ENCODE measurements around the gene SULT4A1. TPM values are rescaled to one million over a fixed set of nuclear protein-coding genes. Genes with fewer than 3 reads are reported as not detected.
A peak's percentile ranks its signal among the peaks of the same experiment; 100 is the strongest.

The SULT4A1 gene
- total RNA-seq, 2 donors from 2014 or later: not detected

DNA sequence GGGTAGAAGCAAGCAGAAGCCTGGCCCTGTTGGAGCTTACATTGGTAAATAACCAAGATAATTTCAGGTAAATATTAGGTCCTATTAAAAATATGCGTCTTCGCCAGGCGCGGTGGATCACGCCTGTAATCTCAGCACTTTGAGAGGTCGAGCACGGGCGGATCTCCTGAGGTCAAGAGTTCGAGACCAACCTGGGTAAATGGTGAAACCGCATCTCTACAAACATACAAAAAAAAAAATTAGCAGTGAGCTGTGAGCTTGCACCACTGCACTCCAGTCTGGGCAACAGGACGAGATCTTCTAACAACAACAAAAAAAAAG lies 529 bp upstream of the SULT4A1 start:
- Mint-ChIP-seq H3K4me3 (peak overlapping the region; percentile 48), H3K27ac (no peak overlapping the region), H3K4me1 (ENCODE audit: low read depth in 2 of 2) (no peaks in the 10 kb centered on the region), H3K9me3 (no peaks in the 10 kb centered on the region), H3K36me3 (no peaks in the 10 kb centered on the region), H3K27me3 (peaks cover 32 to 46% of the 10 kb centered on the region in 2 donors)
- ATAC-seq: no peak
- no peak for DNase-seq (ENCODE audit: low spot score)

DNA sequence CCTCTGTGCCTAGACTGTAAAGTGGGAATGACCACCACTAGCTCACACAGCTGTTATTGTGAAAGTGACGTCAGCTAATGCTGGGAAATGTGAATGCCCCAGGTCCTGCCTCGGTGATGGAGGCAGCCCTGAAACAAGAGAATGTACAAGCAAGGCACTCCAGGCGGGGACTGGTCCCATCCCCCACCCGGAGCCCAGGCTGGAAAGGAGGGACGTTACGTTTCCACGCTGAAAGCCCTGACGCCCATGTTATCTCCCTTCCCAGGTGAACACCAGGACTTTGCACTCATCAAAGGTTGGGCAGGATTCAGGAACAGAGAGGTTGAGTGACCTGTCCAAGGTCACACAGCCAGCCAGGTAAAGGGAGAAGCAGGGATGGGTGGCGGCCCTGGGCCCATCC lies 784 bp downstream of the SULT4A1 start:
- no peak overlapping the region for H3K4me3 Mint-ChIP-seq
- H3K27me3 Mint-ChIP-seq: peaks cover 36 to 57% of the 10 kb centered on the region in 2 donors
- no peaks in the 10 kb centered on the region for H3K4me1 Mint-ChIP-seq (ENCODE audit: low read depth in 2 of 2)
- H3K9me3 Mint-ChIP-seq: peaks cover 4% of the 10 kb centered on the region
- peaks cover 7% of the 10 kb centered on the region for H3K36me3 Mint-ChIP-seq
- ATAC-seq: no peak
- no peak for DNase-seq (ENCODE audit: low spot score)
- no peak overlapping the region for H3K27ac Mint-ChIP-seq

DNA sequence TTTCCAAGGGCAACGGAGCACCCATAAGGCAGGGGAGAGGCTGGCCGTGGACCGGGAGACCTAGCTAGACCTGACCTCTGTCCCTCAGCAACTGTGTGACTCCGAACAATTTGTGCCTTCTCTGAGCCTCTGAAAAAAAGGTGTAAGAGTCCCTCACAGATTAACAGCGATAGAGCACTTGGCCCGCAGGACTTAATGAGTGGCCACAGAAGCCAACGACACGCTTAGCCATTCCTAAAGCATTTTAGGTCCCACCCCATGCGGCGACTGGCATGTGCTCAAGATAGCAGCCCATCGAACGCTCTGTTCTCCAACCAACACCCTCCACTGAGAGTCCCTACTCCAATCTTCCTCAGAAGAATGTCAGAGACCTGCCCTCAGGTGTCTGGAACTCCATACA lies 1.5 kb downstream of the SULT4A1 start:
- Mint-ChIP-seq H3K27ac (no peak overlapping the region), H3K9me3 (peaks cover 4% of the 10 kb centered on the region), H3K4me3 (no peak overlapping the region), H3K4me1 (ENCODE audit: low read depth in 2 of 2) (no peaks in the 10 kb centered on the region), H3K36me3 (peaks cover 7% of the 10 kb centered on the region), H3K27me3 (peaks cover 36 to 54% of the 10 kb centered on the region in 2 donors)
- DNase-seq (ENCODE audit: low spot score) (no peak), ATAC-seq (no peak)

DNA sequence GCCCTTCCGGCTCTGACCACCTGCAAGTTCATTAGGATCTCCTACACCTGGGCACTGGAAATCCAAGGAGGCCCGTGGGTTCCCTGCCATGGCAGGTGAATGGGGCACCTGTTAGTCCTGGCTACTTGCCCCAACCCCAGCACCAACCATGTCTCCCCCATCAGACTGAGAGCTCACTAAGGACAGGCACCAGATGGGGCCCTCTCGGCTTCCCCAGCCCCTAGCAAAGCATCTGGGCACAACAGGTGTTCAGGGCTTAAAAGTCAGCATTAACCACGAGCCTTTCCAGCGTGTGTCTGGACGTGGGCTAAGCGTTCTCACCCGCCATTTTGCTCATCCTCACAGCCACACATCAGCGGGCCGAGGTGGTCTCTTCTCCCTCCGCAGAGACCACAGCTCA lies 2.2 kb downstream of the SULT4A1 start:
- H3K36me3 Mint-ChIP-seq: peaks cover 7% of the 10 kb centered on the region
- ATAC-seq: no peak
- DNase-seq (ENCODE audit: low spot score): no peak
- H3K27me3 Mint-ChIP-seq: peaks cover 36 to 52% of the 10 kb centered on the region in 2 donors
- H3K27ac Mint-ChIP-seq: no peak overlapping the region
- no peaks in the 10 kb centered on the region for H3K4me1 Mint-ChIP-seq (ENCODE audit: low read depth in 2 of 2)
- H3K9me3 Mint-ChIP-seq: peaks cover 4% of the 10 kb centered on the region
- no peak overlapping the region for H3K4me3 Mint-ChIP-seq

DNA sequence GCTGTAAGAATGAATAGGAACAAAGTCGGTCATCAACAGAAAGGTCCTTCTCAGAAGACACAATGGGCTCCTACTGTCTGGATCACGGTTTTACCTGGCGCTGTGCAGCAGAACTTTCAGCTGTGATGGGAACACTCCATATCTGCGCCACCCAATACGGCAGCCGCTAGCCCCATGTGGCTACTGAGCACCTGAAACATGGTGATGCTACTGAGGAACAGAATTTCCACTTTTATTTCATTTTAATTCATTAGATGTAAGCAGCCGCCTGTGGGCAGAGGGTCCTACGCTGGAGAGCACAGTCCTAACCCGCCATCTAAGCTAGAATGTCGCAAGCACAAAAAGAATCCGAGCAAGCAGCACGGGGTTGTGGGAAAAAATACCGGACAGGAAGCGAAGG lies 2.7 kb downstream of the SULT4A1 start:
- Mint-ChIP-seq H3K27ac (no peak overlapping the region), H3K4me3 (no peak overlapping the region), H3K9me3 (peaks cover 4% of the 10 kb centered on the region), H3K27me3 (peaks cover 33 to 47% of the 10 kb centered on the region in 2 donors), H3K4me1 (ENCODE audit: low read depth in 2 of 2) (no peaks in the 10 kb centered on the region), H3K36me3 (peaks cover 7% of the 10 kb centered on the region)
- no peak for ATAC-seq
- no peak for DNase-seq (ENCODE audit: low spot score)

DNA sequence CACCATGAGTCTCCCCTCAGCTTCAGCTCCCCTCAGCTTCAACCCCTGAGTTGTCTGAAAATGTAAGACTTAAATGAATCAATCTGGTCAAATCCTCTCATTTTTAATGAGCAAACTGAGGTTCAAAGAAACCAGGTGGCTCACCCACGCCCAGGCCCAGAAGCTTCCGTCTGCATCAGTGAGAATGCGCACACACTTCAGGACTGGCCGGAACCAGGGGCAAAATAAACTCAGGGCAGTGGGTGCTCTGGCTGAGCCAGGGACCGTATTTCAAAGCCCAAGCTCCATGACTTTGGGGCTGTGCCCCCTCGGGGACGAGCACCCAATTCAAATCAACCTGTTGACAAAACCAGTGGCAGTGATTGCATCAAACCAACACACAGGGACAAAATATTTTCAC lies 3.1 kb downstream of the SULT4A1 start:
- H3K4me1 Mint-ChIP-seq (ENCODE audit: low read depth in 2 of 2): no peaks in the 10 kb centered on the region
- peaks cover 33 to 42% of the 10 kb centered on the region in 2 donors for H3K27me3 Mint-ChIP-seq
- peaks cover 4% of the 10 kb centered on the region for H3K9me3 Mint-ChIP-seq
- H3K4me3 Mint-ChIP-seq: no peak overlapping the region
- H3K36me3 Mint-ChIP-seq: peaks cover 7% of the 10 kb centered on the region
- DNase-seq (ENCODE audit: low spot score): no peak
- no peak for ATAC-seq
- H3K27ac Mint-ChIP-seq: no peak overlapping the region

DNA sequence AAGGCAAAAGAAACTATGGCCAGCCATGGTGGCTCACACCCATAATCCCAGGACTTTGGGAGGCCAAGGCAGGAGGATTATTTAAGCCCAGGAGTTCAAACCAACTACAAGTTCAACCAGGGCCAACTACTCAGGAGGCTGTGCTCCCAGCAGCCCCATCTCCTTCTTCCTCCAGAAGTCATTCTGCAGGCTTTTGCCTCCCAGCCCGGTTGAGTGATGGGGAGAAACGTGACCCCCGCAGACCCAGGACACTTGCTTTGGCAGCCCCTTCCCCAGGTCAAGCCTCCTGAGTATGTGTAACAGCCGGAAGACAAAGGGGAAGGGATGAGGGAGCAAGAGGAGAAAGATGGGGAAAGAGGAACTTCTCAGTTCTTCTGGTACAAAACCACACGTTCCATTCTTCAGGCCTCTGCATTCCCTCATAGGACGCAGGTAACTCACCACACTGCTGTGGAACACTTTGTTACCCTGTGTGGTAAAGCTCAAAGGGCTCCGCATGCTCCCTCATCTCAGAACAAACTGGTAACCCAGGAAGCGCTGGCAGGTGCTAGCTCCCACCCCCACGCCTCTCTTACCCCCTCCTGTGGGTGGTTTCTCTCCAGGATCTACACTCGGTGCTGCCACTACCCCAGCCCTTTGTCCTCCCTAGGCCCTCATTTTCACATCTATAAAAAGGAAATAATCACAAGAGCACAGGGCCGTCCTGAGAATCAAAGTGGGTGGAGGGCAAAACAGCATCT lies 4.0 kb downstream of the SULT4A1 start:
- no peak for ATAC-seq
- Mint-ChIP-seq H3K9me3 (peaks cover 4% of the 10 kb centered on the region), H3K36me3 (peaks cover 7% of the 10 kb centered on the region), H3K4me3 (no peak overlapping the region), H3K27me3 (peaks cover 27 to 35% of the 10 kb centered on the region in 2 donors), H3K27ac (no peak overlapping the region), H3K4me1 (ENCODE audit: low read depth in 2 of 2) (no peaks in the 10 kb centered on the region)
- DNase-seq (ENCODE audit: low spot score): no peak

DNA sequence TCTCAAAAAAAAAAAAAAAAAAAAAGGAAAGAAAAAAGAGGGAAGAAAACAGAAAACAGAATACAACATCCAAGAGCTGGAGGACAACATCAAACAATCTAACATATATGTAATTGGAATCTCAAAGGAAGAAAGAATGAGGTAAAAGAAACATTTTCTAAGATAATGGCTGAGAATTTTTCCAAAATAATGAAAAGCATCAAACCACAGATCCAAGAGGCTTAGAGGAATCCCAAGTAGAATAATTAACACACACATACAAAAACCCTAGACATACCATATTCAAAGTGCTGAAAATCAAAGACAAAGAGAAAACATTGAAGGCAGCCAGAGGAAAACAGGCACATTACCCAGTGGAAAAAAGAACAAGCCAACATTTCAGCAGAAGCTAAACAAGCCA lies 4.9 kb downstream of the SULT4A1 start:
- Mint-ChIP-seq H3K27ac (no peak overlapping the region), H3K9me3 (peaks cover 4% of the 10 kb centered on the region), H3K27me3 (peaks cover 26 to 36% of the 10 kb centered on the region in 2 donors), H3K4me3 (no peak overlapping the region), H3K4me1 (ENCODE audit: low read depth in 2 of 2) (peaks cover 0 to 5% of the 10 kb centered on the region in 2 donors), H3K36me3 (peaks cover 7% of the 10 kb centered on the region)
- no peak for ATAC-seq
- DNase-seq (ENCODE audit: low spot score): no peak

DNA sequence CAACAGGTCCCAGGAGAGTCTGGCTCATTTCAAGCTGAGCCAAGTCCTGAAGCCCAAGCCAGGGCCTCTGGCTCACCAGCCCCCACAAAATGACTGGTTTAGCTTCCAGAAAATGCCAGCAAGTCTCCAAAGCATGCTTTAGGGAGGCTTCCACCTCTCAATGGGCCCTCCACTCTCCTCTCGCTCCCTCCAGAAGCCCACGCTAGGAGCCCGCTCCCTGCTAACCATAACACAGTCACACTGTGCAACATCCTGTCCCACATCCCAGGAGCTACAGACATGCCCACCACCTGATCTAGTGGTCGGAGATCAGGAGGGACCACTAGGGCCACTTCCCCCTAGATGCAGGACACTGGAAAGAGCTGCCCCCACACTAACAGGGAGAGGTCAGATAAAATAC lies 6.9 kb downstream of the SULT4A1 start:
- ATAC-seq (no peak), DNase-seq (ENCODE audit: low spot score) (no peak)
- Mint-ChIP-seq H3K9me3 (peaks cover 4% of the 10 kb centered on the region), H3K4me1 (ENCODE audit: low read depth in 2 of 2) (peaks cover 0 to 5% of the 10 kb centered on the region in 2 donors), H3K27ac (no peak overlapping the region), H3K36me3 (peaks cover 7% of the 10 kb centered on the region), H3K27me3 (peaks cover 31 to 47% of the 10 kb centered on the region in 2 donors), H3K4me3 (no peak overlapping the region)

DNA sequence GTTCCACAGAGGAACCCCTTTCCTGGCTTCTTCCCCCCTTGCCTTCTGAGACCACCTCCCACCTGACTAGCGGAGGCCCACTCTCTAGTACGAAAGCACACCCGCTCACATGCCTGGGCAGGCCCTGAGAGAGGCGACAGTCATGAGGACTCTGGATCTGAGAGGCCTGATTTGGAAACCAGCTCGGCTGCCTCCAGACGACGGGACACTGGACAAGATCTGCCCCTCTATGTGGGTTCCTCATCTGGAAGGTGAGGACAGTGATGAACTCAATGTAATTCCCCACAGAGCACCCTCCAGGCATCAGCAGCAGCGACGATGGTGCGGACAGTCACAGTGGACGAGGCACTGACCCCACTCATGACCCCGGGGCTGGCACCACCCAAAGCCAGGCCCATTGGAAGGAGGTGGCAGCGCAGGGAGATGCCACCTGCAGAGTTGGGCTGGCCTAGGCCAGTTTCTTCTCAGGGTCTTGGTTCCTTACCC lies 7.5 kb downstream of the SULT4A1 start:
- no peak overlapping the region for H3K27ac Mint-ChIP-seq
- peaks cover 0 to 5% of the 10 kb centered on the region in 2 donors for H3K4me1 Mint-ChIP-seq (ENCODE audit: low read depth in 2 of 2)
- H3K27me3 Mint-ChIP-seq: peaks cover 33 to 52% of the 10 kb centered on the region in 2 donors

DNA sequence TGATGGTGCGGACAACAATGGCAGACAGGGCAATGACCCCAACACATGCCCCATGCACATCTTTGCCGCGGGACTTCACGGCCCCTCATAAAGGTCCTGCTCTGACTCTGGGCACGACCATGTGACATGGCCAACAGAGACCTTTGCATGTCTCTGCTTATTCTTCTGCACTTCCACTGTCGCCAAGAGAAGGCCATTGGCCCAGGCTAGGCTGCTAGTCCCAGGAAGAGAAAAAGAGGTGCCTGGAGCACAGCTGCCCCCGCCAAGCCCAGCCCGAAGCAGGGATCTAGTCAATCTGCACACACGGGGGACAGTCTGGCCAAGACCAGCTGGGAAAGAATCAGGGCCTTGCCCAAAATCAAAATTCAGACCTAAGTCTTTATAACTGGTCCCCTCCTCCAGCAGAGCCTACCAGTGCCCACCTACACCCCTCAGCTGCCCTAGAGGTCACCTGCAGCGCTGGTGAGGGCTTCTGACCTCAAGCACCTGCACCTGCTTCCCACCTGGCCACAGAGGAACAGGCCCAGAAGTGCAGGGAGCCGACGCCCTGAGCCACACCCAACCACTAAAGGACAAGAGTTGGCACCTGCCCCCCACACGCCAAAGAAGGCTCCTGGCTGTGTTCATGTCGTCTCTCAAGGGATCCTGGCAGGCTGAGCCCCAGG lies 8.1 kb downstream of the SULT4A1 start:
- H3K36me3 Mint-ChIP-seq: peaks cover 7% of the 10 kb centered on the region
- no peak overlapping the region for H3K4me3 Mint-ChIP-seq
- DNase-seq (ENCODE audit: low spot score): peak; percentile 44
- H3K4me1 Mint-ChIP-seq (ENCODE audit: low read depth in 2 of 2): peaks cover 0 to 5% of the 10 kb centered on the region in 2 donors
- H3K27ac Mint-ChIP-seq: no peak overlapping the region
- H3K27me3 Mint-ChIP-seq: peaks cover 31 to 49% of the 10 kb centered on the region in 2 donors
- peaks cover 4% of the 10 kb centered on the region for H3K9me3 Mint-ChIP-seq
- ATAC-seq: no peak

More for the DNA sequence above, 7.5 kb downstream of the SULT4A1 start:
- Mint-ChIP-seq H3K9me3 (peaks cover 4% of the 10 kb centered on the region), H3K4me3 (no peak overlapping the region), H3K36me3 (peaks cover 7% of the 10 kb centered on the region)
- ATAC-seq (no peak), DNase-seq (ENCODE audit: low spot score) (no peak)

DNA sequence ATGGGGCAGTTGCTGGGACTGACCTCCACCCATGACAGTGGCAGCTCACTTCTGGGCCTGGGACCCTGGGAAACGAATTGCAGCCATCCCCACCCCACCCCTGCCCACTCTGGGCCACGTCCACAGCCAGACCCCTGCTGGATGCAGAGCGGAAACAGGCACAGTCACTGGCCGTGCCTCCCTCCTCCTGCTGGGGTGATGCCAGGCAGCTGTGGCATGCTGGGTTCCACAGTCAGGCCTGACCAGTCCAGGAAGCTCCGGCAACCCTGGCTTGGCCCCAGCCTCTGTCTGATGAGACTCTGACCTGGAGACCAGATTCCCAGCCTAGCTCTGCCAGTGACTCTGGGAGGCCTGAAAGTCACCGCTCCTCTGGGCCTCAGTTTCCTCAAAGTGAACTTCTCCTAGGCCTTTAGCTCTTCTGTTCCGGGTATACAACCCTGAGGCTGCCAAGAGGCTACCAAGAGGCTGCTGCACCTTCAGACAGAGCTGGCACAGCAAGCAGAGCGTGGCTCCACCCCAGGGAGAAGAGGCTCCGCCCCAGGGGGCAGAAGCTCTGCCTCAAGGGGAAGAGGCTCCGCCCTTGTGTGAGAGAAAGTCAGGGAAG lies 8.9 kb downstream of the SULT4A1 start:
- DNase-seq (ENCODE audit: low spot score): peak; percentile 47
- Mint-ChIP-seq H3K27me3 (peaks cover 23 to 41% of the 10 kb centered on the region in 2 donors), H3K27ac (no peak overlapping the region), H3K4me3 (no peak overlapping the region), H3K36me3 (peaks cover 7% of the 10 kb centered on the region), H3K9me3 (peaks cover 4% of the 10 kb centered on the region), H3K4me1 (ENCODE audit: low read depth in 2 of 2) (peaks cover 0 to 5% of the 10 kb centered on the region in 2 donors)
- ATAC-seq: no peak

DNA sequence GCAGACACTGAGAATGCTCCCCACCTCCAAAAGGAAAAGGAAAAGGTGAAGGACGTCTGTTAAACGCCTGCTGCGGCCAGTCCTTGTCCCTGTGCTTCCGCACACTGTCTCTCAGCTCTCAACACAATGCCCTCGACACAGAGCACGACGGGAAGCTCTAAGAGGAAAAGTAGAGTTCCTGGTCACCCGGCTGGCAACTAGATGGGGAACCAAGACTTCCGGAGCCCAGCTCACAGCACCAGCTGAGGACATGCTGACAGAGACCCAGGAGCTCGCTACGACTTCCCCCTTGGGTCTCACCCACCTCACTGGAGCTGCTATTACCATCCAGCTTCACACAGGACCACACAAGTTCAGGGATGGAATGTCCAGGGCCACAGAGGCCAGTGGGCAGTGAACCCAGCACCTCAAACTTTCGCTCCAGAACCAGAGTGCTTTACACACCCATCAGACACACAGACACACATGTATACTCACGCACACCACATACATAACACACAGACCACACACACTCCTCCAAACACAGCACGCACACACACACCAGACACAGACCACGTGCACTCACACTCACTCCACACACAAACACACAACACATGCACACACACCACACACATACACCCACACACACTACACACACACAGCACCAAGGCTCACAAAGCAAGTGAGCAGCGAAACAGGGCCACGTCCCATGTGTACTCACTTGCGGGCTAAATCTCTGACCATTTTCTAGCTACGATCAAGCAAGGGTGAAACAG lies 9.6 kb downstream of the SULT4A1 start:
- ATAC-seq (no peak), DNase-seq (ENCODE audit: low spot score) (peak; percentile 10)
- Mint-ChIP-seq H3K27ac (no peak overlapping the region), H3K36me3 (peaks cover 7% of the 10 kb centered on the region), H3K4me1 (ENCODE audit: low read depth in 2 of 2) (peaks cover 0 to 5% of the 10 kb centered on the region in 2 donors), H3K9me3 (peaks cover 4% of the 10 kb centered on the region), H3K27me3 (peaks cover 22 to 40% of the 10 kb centered on the region in 2 donors), H3K4me3 (no peak overlapping the region)

Data from natural killer cell treated with Interleukin-12 subunit alpha and Interleukin-12 subunit beta and Interleukin-15 and Interleukin-18, amount 100 ng/mL, for 72 hours (primary cell).